DMS 273 (cell line): Measurements from ENCODE around the gene GSG1L.
"Not testable (repeated sequence)": the region's sequence is repeated elsewhere in the genome, so short reads cannot be mapped to it uniquely, and the experiment has no call there.

Source experiments
- DNase-seq: peaks from one replicate; lab custom pipeline; 2025; ENCODE audit not compliant: unreplicated experiment; lab: John Stamatoyannopoulos, UW

The GSG1L gene

GRCh38 chr16:27762441-27762840, 301.1 kb downstream of the GSG1L start:
- DNase-seq, result no peak

GRCh38 chr16:27761816-27762215, 301.7 kb downstream of the GSG1L start:
- no peak for DNase-seq

DNA sequence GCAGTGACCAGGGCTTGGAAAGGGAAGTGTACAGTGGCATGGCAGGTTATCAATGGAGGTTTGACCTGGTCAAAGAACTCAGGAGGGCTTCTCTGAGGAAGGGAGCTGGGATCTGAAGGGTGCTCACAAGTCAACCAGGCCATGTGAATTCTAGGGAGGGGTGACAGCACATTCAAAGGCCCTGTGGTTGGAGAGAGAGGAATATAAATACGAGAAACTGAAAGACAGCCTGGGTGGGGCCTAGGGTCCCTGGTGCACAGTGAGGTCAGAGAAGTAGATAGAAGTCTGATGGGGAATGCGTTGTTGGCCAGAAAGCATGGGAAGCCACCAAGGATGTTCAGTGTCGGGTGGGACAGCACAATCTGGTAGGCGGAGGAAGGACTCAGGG, 302.7 kb downstream of the GSG1L start:
- no peak for DNase-seq

DNA sequence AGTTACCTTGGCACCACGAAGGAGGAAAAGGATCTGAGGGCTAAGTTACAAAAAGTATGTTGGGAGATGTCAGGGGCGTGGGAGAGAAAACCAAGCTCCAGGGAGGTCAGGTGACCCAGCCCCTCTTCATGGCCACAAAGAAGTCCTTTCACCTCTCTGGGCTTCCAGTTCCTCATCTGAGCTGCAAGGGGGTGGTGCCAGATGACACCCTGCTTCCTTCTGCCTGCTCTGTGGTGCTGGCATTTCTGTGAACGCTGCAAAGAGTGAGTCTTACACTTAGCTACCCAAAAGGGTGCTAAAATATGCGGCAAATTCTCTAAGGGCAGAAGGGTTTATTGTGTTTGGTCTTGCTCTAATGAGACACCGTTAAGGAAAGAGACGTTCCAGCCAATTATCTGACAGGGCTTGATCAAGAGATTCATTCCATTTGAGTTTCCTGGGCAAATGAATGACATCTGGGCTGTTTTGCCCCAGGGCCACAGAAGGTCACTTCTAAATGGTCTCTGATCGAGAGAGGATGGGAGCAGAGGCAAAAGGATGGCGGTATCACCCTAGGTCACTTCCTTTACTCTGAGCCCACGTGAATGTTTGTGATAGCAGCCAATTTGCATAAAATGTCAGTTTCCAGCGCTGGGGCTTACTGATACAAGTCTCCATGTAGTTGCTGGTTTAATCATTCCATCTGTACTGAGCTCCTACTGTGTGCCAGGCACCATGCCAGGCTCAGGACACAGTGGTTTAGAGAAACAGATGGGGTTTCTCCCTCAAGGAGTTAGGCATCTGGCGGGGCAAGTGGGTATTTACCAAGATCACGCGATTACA, 303.3 kb downstream of the GSG1L start:
- peak; percentile 79 for DNase-seq

- DNase-seq, result no peak
These were observed 304.1 kb downstream of the GSG1L start for GRCh38 chr16:27759301-27759871.

DNA sequence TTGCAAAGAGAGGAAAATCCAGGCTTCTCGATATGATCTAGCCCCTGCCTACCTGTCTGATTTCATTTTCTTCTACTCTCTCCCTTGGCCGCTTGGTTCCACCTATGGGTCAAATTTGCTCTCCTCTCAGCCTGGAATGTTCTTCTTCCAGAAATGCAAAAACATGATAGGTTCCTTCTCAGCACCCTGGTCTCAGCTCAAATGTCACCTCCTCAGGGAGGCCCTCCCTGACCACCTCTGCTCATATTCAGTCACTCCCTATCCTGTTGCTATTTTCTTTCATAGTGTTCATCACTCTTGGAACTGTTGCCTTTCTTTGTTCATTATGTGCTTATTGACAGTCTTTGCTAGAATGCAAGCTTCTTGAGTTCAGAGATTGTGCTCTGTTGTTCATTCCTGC, 305.0 kb downstream of the GSG1L start:
- no peak for DNase-seq

DNA sequence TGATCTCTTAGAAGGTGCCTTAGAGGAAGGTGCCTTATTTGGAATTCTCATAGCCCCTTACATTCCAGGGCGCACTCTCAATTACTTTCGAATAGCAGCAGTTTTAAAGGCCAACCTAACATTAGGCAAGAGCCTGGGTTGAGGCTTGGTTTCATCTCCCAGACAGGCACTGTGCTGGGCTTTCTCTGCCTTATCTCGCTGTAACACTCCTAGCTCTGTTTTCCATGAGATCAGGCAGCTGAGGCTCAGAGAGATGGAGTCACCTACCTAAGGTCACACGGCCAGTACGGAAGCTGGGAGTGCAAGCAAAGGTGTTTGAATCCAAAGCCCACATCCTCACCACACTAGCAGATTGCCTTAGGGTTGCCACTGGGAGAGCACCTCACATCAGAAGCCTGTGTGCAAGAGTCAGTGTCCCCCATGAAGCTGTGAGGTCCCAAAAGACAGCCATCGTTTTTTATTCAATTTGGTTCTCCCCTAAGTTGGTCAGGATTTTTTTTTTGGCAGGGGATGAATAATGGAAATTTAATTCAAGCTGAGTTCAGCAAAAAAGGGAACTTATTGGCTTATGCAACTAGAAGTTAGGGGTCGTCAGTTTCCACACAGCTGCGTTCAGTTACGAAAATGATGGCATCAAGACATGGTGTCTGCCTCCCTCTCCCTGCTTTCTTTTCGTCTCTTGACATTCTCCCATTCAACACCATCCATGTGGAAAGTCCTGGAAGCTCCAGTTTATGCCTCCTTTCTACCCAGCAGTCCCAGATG, 307.1 kb downstream of the GSG1L start:
- DNase-seq, result no peak

DNA sequence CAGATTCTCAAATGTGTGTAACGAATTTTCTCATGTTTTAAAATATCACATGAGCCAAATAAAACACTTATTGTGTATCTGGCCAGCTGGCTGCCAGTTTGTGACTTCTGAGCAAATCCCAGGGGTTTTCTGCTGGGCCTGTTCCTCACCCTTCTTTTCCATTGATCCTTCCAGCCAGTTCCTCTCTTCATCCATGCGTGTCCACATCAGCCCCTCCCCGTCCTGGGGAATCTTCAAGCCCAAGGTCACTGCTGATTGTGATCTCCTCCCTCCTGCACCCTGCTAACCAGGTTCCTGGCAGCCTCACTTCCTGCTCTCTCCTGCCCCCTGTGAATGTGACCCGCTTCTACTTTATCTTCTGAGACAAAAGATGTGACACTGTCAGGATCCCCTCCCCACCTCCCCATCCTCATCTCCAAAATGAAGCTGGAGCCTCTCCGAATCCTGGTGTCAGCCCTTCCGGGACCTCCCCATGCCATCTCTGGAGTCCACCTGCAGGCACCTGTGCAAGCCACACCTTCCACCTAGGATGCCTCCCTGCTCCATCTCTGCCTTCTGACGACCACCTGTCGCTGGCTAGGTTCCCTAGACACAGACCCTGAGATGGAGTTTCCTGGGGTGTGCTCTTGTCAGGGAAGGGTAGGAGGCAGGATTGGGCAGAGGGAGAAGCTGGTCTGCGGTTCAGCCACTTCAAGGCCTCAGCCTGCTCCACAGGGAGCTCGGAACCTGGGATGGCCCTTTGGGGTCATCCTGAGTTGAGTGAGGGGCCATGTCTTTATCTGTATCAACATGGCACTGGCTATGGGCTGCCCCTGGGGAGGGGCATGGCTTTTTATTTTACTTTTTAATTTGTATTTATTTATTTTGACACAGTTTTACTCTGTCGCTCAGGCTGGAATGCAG, 308.5 kb downstream of the GSG1L start:
- DNase-seq, result no peak

DNA sequence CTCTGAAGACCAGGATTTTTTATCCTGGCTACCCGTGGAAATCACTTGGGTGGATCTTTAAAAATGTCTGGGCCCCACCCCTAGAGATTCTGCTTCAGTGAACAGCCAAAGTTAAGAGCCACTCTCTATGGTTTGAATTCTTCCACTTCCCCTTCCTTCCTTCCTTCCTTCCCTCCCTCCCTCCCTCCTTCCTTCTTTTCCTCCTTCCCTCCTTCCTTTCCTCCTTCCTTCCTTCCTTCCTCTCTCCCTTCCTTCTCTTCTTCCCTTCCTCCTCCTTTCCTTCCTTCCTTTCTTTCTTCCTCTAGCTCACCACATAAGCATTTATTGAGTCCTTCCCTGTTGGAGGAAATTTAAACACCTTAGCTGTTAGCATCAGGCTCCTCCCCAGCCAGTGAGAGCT, 310.0 kb downstream of the GSG1L start:
- no peak for DNase-seq

- no peak for DNase-seq
These were observed 311.3 kb downstream of the GSG1L start for GRCh38 chr16:27752241-27752640.

GRCh38 chr16:27751676-27752075, 311.8 kb downstream of the GSG1L start:
- no peak for DNase-seq

DNA sequence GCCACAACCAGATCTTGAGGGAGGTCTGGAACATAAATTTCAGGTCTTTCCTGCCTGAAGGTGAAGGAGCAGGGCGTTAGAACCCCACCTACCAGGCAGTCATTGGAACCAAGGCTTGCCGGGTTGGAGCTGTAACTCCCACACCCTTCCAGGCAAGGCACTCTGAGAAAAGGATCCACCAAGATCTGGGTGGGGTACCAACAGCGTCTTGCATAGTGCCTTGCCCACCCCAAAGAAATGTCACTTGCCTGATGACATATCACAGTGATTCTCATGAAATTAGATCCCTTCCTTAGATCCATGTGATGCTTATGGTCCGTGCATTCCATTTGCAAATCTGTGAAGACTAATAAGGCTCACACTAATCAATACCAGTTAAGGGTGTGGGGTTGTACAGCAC, 312.3 kb downstream of the GSG1L start:
- no peak for DNase-seq

DNA sequence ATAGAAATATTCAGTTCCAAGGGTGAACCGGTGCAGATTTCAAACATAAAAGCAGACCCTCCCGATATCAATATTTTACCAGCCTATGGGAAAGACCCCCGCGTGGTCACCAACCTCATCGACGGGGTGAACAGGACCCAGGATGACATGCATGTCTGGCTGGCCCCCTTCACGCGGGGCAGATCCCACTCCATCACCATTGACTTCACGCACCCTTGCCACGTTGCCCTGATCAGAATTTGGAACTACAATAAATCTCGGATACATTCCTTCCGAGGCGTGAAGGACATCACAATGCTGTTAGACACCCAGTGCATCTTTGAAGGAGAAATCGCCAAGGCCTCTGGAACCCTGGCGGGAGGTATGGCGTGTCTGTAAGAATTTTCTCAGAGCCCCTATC, 313.6 kb downstream of the GSG1L start:
- DNase-seq, result no peak

DNA sequence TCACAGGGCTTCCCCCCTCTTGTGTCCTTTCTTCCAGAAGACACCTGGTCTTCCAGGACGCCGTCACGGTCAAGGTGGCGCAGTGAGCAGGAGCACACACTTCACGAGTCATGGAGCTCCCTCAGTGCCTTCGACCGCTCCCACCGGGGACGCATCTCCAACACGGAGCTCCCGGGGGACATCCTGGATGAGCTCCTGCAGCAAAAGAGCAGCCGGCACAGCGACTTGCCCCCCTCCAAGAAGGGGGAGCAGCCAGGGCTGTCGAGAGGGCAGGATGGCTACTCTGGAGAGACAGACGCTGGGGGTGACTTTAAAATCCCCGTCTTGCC, 314.0 kb downstream of the GSG1L start:
- no peak for DNase-seq

DNA sequence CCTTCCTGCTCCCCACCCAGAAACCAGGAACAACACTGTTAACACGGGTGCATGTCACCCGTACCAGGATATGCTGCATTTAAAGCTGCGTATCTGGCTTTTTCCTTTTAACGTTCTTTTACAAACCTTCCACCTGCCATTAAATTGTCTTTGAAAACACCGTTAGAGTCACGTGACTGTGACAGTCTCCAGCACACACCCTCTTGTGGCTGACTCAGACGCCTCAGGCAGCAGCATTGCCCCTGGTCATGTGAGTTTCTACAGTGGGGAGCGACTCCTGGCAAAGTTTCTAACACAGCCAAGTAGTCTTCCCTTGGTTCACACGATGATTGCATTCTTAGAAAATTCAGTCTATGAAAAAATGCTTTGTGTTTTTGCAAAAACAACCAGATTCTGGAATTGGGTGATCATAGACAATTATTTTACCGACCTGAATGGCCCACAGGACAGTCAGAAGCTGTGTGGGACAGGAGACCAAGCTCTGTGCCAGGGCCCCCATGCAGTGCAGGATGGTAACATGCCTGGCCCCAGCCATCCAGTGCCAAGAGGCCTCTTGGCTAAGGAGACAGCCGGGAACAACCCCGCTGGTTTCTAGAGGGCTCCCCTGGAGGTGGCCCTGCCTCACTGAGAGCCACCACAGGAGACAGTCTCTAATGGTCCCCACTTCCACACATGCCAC, 314.5 kb downstream of the GSG1L start:
- DNase-seq, result peak; percentile 75

DNA sequence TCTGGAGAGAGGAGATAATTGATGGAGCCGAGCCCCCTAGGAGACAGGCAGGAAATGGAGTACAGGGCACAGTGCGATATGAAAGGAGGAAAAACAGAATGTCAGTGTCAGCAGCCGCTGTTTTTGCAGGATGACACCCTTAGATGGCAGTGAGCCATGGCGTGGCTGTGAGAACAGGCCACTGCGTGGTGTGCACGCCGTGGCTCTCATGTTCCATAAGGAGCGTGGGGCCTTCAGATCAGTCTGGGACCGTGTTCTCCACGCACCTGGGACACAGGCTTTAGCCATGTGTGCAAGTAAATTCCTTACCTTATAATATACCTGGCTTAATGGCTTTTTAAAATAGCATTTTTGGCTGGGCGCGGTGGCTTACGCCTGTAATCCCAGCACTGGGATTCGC, 315.6 kb downstream of the GSG1L start:
- no peak for DNase-seq

DNA sequence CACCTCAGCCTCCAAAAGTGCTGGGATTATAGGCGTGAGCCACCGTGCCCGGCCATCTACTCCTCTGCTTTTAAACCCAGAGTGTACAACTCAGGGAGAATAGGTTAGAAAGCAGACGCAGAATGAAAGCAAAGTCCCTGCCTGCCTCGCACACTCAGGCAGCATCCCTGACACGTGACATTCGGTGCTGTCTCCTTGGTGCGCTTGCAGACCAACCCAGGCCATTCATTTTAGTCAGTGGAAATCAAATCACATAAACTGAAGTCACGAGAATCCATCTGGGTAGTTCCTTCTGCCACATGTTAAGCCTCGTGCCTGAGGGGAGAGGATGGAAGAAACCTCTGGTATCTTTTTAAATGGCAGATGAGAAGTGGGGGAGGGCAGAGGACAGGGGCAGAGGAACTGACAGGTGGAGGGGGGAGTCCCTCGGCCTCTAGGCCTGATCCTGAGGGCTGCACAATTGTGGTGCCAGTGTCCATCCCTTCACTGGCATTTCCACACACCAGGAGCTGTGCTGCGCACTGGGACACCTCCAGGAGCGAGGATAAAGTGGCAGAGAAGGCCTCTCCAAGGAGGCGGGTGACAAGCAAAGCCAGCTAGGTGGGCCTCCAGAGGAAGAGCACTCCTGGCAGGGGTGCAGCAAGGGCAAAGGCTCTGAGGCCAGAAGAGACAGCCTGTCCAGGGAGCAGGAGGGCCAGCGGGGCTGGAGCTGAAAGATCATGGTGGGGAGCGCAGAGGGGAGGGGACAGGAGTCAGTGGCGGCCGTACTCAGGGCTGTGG, 317.2 kb downstream of the GSG1L start:
- DNase-seq, result no peak

GRCh38 chr16:27745348-27745747, 318.2 kb downstream of the GSG1L start:
- no peak for DNase-seq

DNA sequence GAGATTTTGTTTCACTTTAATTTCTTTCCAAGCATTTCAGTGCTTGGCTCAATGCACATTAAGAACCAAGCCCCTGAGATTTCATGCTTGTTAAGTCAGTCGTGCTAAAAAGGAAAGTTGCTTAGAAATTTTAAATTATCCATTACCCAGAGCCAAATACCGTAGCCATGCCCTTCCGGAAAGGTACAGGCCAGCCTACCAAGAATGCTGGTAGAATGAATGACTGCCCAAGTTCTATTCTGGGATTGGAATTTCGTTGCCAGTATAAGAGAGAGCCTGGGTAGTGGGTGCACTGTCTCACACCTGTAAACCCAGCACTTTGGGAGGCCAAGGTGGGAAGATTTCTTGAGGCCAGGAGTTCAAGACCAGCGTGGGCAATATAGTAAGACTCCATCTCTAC, 319.6 kb downstream of the GSG1L start:
- DNase-seq, result no peak

DNA sequence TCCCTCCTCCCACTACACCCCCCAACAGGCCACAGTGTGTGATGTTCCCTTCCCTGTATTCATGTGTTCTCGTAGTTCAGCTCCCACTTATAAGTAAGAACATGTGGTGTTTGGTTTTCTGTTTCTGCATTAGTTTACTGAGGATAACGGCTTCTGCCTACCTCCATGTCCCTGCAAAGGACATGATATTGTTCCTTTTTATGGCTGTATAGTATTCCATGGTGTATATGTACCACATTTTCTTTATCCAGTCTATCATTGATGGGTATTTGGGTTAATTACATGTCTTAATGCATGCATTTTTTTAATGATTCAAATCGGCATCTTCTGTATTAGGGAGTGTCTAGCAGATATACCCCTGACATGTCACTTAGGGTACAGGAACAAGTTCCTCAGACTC, 320.5 kb downstream of the GSG1L start:
- DNase-seq, result not testable (repeated sequence)
